Skeletal muscle cell (primary cell): ENCODE results near the gene TMEM205.
A peak's percentile ranks its signal among the peaks of the same experiment; 100 is the strongest.
"Not testable (repeated sequence)": the region's sequence is repeated elsewhere in the genome, so short reads cannot be mapped to it uniquely, and the experiment has no call there.

Source experiments
- DNase-seq: peaks from one replicate; pipeline ENCODE4 v3.0.0-alpha.2; 2010; ENCODE audit warnings: low read depth
- H3K4me3 ChIP-seq: 2 replicates; pipeline ENCODE4 v1.5.1; 2011; ENCODE audit warnings: low read depth, mild to moderate bottlenecking, control low read depth, low read length, moderate library complexity

Gene TMEM205

DNA sequence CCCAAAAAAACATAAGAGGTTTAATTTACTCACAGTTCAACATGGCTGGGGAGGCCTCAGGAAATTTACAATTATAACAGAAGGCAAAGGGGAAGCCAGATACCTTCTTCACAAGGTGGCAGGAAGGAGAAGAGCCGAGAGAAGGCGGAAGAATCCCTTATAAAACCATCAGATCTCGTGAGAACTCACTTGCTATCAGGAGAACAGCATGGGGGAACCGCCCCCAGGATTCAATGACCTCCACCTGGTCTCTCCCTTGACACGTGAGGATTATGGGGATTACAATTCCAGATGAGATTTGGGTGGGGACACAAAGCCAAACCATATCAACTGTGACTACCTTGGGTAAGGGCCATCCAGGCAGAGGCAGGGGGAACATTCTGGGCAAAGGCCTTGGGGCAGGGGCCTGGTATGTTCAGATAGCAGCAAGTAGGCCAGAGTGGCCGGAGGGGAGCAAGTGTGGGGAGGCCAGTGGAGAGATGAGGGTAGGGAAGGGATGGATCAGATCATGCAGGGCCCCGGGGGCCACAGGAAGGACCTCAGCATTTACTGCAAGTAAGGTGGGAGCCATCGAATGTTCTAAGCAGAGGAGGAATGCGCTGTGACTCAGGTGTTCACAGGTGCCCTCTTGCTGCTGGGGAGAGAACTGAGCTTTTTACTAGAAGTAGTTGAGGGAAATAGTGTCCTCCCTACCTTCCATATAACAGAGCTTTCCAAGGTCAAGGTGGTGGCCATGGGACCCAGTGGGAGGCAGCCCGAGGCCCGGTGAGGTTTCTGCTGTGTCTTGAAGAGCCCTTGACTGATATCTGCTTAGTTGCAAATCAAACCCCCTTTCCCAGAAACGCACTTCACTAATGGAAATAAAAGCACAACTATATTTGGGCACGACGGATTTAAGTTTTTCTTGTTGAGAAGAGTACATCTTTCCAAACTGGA lies 24.6 kb downstream of the TMEM205 start:
- H3K4me3 ChIP-seq = no peak overlapping the region
- DNase-seq = no peak

GRCh38 chr19:11320278-11320995 lies 25.6 kb downstream of the TMEM205 start:
- H3K4me3 ChIP-seq, DNase-seq: not testable (repeated sequence)

DNA sequence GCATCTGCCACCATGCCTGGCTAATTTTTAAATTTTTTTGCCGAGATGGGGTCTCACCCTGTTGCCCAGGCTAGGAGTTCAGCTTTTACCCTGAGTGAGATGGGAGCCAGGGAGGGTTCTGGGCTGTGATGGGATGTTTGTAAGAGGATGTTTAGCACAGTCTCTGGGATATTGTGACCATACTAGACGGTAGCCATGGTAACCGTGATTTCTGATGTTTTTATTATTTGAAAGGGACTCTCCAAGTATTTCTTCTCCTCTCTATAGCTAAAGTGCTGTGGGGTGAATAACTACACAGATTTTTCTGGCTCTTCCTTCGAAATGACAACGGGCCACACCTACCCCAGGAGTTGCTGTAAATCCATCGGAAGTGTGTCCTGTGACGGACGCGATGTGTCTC lies 39.7 kb downstream of the TMEM205 start:
- DNase-seq = no peak
- no peak overlapping the region for H3K4me3 ChIP-seq

GRCh38 chr19:11304936-11305335 lies 41.1 kb downstream of the TMEM205 start:
- no peak for DNase-seq
- H3K4me3 ChIP-seq = no peak overlapping the region

- H3K4me3 ChIP-seq = no peak overlapping the region
- no peak for DNase-seq
Measured at GRCh38 chr19:11300811-11301120, 45.3 kb downstream of the TMEM205 start.

GRCh38 chr19:11299946-11300810 lies 45.9 kb downstream of the TMEM205 start:
- DNase-seq = no peak
- no peak overlapping the region for H3K4me3 ChIP-seq

DNA sequence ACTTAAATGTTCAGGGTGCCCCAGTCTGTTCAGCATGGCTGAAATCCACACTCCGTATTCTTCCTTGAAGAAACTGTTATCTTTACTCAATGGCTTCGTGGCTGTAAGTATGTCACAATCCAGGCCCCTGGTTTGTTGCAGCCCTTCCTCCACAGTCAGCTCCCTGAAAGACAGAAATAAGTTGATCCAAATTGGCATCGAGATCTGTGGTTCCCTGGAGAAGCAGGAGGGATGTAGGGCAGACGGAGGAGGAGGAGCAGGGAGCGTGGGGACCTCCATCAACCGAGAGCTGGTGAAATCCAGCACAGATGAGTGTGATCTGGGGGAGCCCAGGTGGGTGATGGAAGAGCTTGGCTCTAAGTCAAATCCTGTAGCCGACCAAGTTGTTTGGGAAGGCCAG lies 49.8 kb downstream of the TMEM205 start:
- DNase-seq = peak; percentile 12
- no peak overlapping the region for H3K4me3 ChIP-seq

DNA sequence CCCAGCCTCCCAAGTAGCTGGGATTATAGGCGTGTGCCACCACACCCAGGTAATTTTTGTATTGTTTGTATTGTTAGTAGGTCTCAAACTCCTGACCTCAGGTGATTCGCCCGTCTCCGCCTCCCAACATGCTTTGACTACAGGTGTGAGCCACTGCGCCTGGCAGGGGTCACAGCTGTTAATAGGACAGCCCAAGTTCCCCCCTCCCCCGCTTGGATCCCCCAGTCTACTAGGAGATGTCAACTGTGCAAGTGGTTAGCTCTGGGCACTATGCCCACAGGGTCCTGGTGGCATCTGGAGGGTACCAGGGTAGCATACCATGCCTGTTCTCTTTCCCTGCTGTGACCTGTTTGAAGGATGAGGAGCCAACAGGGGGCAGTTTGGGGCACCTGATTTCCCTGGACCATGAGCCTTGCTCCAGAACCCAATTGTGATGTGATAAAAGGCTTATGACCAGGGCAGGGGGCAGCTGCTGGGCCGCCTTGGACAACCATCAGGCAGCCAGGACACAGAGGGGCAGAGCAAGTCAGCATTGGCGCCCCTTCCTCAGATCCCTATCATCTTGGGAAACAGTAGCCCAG lies 50.3 kb downstream of the TMEM205 start, which contains the start of gene TSPAN16:
Gene TSPAN16 (plus strand): TSS at position 496 of the 581 bp plus-strand sequence. CDS start 138 bp downstream, outside the sequence.
- DNase-seq = no peak
- no peak within 1 kb of the TSS for H3K4me3 ChIP-seq

DNA sequence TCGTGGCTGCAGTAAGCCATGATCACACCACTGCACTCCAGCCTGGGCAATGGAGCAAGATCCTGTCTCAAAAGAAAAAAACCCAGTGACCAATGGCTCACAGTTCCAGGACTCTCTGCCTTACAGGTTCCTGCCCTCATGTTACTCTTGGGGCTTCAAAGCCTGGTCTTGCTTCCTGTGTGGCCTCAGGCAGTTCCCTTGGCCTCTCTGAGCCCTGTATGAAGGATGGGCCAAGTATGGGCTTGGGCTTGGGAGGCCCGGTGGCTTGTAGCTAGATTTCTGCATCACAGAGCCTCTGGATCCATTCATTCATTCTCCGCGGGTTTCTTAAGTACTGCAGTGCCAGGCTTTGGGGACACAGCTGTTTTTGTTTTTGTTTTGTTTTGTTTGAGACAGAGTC lies 50.9 kb downstream of the TMEM205 start:
- no peak overlapping the region for H3K4me3 ChIP-seq
- DNase-seq = no peak

GRCh38 chr19:11293433-11294389 lies 52.4 kb downstream of the TMEM205 start:
- DNase-seq = peak; percentile 70
- peak overlapping the region; percentile 19 for H3K4me3 ChIP-seq
